HEK293 (cell line): ENCODE results near the gene CPNE4.

Experiments
- KLF10 ChIP-seq: fragments of 450-650 bp; IDR thresholded peaks from 2 replicates; pipeline ENCODE4 v1.5.1; 2018; ENCODE audit warnings: missing biosample characterization, mild to moderate bottlenecking, missing genetic modification characterization
- KLF8 ChIP-seq: fragments of 450-650 bp; formaldehyde crosslinking; IDR thresholded peaks from 2 replicates; pipeline ENCODE4 v1.5.1; 2016; ENCODE audit warnings: missing biosample characterization, missing genetic modification characterization
- KLF9 ChIP-seq: fragments of 450-650 bp; formaldehyde crosslinking; IDR thresholded peaks from 2 replicates; pipeline ENCODE4 v1.5.1; 2016; ENCODE audit warnings: missing biosample characterization, missing genetic modification characterization, low read depth
- SALL2 ChIP-seq: fragments of 450-650 bp; formaldehyde crosslinking; IDR thresholded peaks from 2 replicates; pipeline ENCODE4 v1.5.0; 2017; ENCODE audit warnings: missing biosample characterization, mild to moderate bottlenecking, missing genetic modification characterization, borderline replicate concordance
- ZBTB7A ChIP-seq: fragments of 450-650 bp; formaldehyde crosslinking; IDR thresholded peaks from 2 replicates; pipeline ENCODE4 v1.5.1; 2016; ENCODE audit warnings: low read depth, missing biosample characterization, missing genetic modification characterization
- ZNF146 ChIP-seq: fragments of 450-650 bp; formaldehyde crosslinking; IDR thresholded peaks from 2 replicates; pipeline ENCODE4 v1.5.1; 2016; ENCODE audit warnings: missing biosample characterization, missing genetic modification characterization
- ZNF239 ChIP-seq: fragments of 450-650 bp; formaldehyde crosslinking; IDR thresholded peaks from 2 replicates; pipeline ENCODE4 v1.5.1; 2016; ENCODE audit warnings: missing biosample characterization, missing genetic modification characterization
- ZNF426 ChIP-seq: fragments of 450-650 bp; formaldehyde crosslinking; IDR thresholded peaks from 2 replicates; pipeline ENCODE4 v1.5.1; 2017; ENCODE audit warnings: missing biosample characterization, missing genetic modification characterization, mild to moderate bottlenecking, inconsistent platforms, moderate library complexity
- ZNF585B ChIP-seq: fragments of 450-650 bp; formaldehyde crosslinking; IDR thresholded peaks from 2 replicates; pipeline ENCODE4 v1.5.1; 2016; ENCODE audit warnings: missing biosample characterization, missing genetic modification characterization
- ZNF600 ChIP-seq: fragments of 450-650 bp; formaldehyde crosslinking; IDR thresholded peaks from 2 replicates; pipeline ENCODE4 v1.5.1; 2016; ENCODE audit warnings: missing biosample characterization, missing genetic modification characterization
- ZNF624 ChIP-seq: fragments of 450-650 bp; formaldehyde crosslinking; IDR thresholded peaks from 2 replicates; pipeline ENCODE4 v1.5.1; 2017; ENCODE audit warnings: missing biosample characterization, missing genetic modification characterization
- ZNF626 ChIP-seq: fragments of 450-650 bp; sonication (Bioruptor Pico); formaldehyde crosslinking; IDR thresholded peaks from 2 replicates; pipeline ENCODE4 v1.5.1; 2018; ENCODE audit warnings: missing biosample characterization, missing genetic modification characterization, inconsistent platforms
- ZNF629 ChIP-seq: fragments of 450-650 bp; formaldehyde crosslinking; IDR thresholded peaks from 2 replicates; pipeline ENCODE4 v1.5.1; 2017; ENCODE audit warnings: missing biosample characterization, missing genetic modification characterization
- ZNF707 ChIP-seq: fragments of 450-650 bp; formaldehyde crosslinking; IDR thresholded peaks from 2 replicates; pipeline ENCODE4 v1.5.1; 2016; ENCODE audit warnings: missing biosample characterization, missing genetic modification characterization
- ZNF792 ChIP-seq: fragments of 450-650 bp; formaldehyde crosslinking; IDR thresholded peaks from 2 replicates; pipeline ENCODE4 v1.5.1; 2016; ENCODE audit warnings: missing biosample characterization, missing genetic modification characterization
- ZNF830 ChIP-seq: fragments of 450-650 bp; IDR thresholded peaks from 2 replicates; pipeline ENCODE4 v1.5.0; 2018; ENCODE audit warnings: missing biosample characterization, missing genetic modification characterization, low read depth, mild to moderate bottlenecking, moderate library complexity
- TF ChIP-seq, protein P1 (sequence below): fragments of 450-650 bp; formaldehyde crosslinking; IDR thresholded peaks from 2 replicates; pipeline ENCODE4 v1.5.0; 2017; ENCODE audit warnings: missing biosample characterization, missing genetic modification characterization, borderline replicate concordance
- TF ChIP-seq, protein P2 (sequence below): fragments of 450-650 bp; formaldehyde crosslinking; conservative IDR thresholded peaks from 2 replicates; pipeline ENCODE4 v1.5.1; 2016; ENCODE audit warnings: low read depth, missing biosample characterization, missing genetic modification characterization
- TF ChIP-seq, protein P3 (sequence below): fragments of 450-650 bp; formaldehyde crosslinking; IDR thresholded peaks from 2 replicates; pipeline ENCODE4 v1.5.1; 2016; ENCODE audit warnings: missing biosample characterization, missing genetic modification characterization
- TF ChIP-seq, protein P4 (sequence below): fragments of 450-650 bp; formaldehyde crosslinking; IDR thresholded peaks from 2 replicates; pipeline ENCODE4 v1.5.1; 2016; ENCODE audit warnings: missing biosample characterization, missing genetic modification characterization
- TF ChIP-seq, protein P5 (sequence below): fragments of 450-650 bp; formaldehyde crosslinking; IDR thresholded peaks from 2 replicates; pipeline ENCODE4 v1.5.1; 2016; ENCODE audit warnings: missing biosample characterization, missing genetic modification characterization, borderline replicate concordance
- TF ChIP-seq, protein P6 (sequence below): fragments of 450-650 bp; formaldehyde crosslinking; IDR thresholded peaks from 2 replicates; pipeline ENCODE4 v1.5.1; 2017; ENCODE audit warnings: missing biosample characterization, missing genetic modification characterization
- TF ChIP-seq, protein P7 (sequence below): sonication (generic); formaldehyde crosslinking; IDR thresholded peaks from 2 replicates; pipeline ENCODE4 v1.8.1; 2022; ENCODE audit warnings: mild to moderate bottlenecking, moderate library complexity, missing genetic modification reagents

The CPNE4 gene

DNA sequence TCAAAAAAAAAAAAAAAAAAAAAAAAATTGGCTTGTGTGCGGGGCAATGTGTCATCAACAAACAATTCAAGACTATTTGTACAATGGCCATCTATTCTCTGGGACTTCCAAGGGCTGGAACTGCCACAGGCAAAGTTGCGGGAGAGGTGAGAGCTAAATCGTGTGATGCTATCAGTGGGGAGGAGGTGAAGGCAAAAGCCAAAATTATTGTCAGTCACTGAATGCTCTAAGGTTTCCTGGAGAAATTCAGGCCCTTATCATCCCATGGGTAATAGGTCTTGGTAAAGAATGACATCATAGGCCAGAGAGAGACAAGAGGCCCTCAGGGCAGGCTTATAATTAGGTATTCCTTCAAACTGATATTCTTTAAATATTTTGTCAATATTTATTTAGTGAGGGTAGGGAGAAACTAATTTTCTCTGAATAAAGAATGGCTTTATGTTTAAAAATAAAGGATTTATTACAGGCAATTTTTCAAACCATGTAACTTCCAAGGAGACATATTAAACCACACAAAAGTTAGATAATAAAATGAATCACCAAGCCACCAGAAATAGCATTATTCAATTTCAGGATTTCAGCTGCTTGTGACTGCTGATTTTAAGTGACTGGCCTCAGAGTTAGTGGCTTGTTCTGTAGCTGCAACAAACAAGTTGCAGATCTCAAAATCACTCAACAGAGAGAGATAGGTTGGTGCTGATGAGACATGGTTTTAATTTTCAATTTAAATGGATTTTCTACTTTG lies 305.7 kb downstream of the CPNE4 start (continued):
- TF ChIP-seq, protein P1, sequence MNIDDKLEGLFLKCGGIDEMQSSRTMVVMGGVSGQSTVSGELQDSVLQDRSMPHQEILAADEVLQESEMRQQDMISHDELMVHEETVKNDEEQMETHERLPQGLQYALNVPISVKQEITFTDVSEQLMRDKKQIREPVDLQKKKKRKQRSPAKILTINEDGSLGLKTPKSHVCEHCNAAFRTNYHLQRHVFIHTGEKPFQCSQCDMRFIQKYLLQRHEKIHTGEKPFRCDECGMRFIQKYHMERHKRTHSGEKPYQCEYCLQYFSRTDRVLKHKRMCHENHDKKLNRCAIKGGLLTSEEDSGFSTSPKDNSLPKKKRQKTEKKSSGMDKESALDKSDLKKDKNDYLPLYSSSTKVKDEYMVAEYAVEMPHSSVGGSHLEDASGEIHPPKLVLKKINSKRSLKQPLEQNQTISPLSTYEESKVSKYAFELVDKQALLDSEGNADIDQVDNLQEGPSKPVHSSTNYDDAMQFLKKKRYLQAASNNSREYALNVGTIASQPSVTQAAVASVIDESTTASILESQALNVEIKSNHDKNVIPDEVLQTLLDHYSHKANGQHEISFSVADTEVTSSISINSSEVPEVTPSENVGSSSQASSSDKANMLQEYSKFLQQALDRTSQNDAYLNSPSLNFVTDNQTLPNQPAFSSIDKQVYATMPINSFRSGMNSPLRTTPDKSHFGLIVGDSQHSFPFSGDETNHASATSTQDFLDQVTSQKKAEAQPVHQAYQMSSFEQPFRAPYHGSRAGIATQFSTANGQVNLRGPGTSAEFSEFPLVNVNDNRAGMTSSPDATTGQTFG (tag by site-specific recombination), result no peak
- TF ChIP-seq, protein P2, sequence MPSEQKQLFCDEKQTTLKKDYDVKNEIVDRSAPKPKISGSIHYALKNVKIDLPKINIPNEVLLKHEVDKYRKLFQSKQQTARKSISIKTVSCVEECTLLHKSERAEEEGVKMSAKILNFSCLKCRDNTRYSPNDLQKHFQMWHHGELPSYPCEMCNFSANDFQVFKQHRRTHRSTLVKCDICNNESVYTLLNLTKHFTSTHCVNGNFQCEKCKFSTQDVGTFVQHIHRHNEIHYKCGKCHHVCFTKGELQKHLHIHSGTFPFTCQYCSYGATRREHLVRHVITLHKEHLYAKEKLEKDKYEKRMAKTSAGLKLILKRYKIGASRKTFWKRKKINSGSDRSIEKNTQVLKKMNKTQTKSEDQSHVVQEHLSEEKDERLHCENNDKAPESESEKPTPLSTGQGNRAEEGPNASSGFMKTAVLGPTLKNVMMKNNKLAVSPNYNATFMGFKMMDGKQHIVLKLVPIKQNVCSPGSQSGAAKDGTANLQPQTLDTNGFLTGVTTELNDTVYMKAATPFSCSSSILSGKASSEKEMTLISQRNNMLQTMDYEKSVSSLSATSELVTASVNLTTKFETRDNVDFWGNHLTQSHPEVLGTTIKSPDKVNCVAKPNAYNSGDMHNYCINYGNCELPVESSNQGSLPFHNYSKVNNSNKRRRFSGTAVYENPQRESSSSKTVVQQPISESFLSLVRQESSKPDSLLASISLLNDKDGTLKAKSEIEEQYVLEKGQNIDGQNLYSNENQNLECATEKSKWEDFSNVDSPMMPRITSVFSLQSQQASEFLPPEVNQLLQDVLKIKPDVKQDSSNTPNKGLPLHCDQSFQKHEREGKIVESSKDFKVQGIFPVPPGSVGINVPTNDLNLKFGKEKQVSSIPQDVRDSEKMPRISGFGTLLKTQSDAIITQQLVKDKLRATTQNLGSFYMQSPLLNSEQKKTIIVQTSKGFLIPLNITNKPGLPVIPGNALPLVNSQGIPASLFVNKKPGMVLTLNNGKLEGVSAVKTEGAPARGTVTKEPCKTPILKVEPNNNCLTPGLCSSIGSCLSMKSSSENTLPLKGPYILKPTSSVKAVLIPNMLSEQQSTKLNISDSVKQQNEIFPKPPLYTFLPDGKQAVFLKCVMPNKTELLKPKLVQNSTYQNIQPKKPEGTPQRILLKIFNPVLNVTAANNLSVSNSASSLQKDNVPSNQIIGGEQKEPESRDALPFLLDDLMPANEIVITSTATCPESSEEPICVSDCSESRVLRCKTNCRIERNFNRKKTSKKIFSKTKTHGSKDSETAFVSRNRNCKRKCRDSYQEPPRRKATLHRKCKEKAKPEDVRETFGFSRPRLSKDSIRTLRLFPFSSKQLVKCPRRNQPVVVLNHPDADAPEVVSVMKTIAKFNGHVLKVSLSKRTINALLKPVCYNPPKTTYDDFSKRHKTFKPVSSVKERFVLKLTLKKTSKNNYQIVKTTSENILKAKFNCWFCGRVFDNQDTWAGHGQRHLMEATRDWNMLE (tag by site-specific recombination), result 0 out of 2 replicates have a peak, but pooled peaks have one; percentile 19
- no peak for TF ChIP-seq ZNF146
- TF ChIP-seq ZNF426 (tag by site-specific recombination), result no peak
- TF ChIP-seq, protein P3, sequence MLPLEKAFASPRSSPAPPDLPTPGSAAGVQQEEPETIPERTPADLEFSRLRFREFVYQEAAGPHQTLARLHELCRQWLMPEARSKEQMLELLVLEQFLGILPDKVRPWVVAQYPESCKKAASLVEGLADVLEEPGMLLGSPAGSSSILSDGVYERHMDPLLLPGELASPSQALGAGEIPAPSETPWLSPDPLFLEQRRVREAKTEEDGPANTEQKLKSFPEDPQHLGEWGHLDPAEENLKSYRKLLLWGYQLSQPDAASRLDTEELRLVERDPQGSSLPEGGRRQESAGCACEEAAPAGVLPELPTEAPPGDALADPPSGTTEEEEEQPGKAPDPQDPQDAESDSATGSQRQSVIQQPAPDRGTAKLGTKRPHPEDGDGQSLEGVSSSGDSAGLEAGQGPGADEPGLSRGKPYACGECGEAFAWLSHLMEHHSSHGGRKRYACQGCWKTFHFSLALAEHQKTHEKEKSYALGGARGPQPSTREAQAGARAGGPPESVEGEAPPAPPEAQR (tag by site-specific recombination), result no peak
- no peak for TF ChIP-seq KLF10 (tag by site-specific recombination)
- TF ChIP-seq ZNF629 (tag by site-specific recombination), result peak; percentile 76
- no peak for TF ChIP-seq ZNF624
- no peak for TF ChIP-seq ZBTB7A (tag by site-specific recombination)
- TF ChIP-seq KLF8 (tag by site-specific recombination), result 0 out of 2 replicates have a peak, but pooled peaks have one; percentile 25
- no peak for TF ChIP-seq ZNF707 (tag by site-specific recombination)
- no peak for TF ChIP-seq KLF9 (tag by site-specific recombination)
- no peak for TF ChIP-seq ZNF792 (tag by site-specific recombination)
- TF ChIP-seq ZNF830, result no peak
- TF ChIP-seq, protein P4, sequence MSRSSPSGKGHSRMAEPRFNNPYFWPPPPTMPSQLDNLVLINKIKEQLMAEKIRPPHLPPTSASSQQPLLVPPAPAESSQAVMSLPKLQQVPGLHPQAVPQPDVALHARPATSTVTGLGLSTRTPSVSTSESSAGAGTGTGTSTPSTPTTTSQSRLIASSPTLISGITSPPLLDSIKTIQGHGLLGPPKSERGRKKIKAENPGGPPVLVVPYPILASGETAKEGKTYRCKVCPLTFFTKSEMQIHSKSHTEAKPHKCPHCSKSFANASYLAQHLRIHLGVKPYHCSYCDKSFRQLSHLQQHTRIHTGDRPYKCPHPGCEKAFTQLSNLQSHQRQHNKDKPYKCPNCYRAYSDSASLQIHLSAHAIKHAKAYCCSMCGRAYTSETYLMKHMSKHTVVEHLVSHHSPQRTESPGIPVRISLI (tag by site-specific recombination), result peak; percentile 76
- TF ChIP-seq, protein P5, sequence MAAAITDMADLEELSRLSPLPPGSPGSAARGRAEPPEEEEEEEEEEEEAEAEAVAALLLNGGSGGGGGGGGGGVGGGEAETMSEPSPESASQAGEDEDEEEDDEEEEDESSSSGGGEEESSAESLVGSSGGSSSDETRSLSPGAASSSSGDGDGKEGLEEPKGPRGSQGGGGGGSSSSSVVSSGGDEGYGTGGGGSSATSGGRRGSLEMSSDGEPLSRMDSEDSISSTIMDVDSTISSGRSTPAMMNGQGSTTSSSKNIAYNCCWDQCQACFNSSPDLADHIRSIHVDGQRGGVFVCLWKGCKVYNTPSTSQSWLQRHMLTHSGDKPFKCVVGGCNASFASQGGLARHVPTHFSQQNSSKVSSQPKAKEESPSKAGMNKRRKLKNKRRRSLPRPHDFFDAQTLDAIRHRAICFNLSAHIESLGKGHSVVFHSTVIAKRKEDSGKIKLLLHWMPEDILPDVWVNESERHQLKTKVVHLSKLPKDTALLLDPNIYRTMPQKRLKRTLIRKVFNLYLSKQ (tag by site-specific recombination), result no peak
- TF ChIP-seq ZNF239, result no peak
- TF ChIP-seq, protein P6, sequence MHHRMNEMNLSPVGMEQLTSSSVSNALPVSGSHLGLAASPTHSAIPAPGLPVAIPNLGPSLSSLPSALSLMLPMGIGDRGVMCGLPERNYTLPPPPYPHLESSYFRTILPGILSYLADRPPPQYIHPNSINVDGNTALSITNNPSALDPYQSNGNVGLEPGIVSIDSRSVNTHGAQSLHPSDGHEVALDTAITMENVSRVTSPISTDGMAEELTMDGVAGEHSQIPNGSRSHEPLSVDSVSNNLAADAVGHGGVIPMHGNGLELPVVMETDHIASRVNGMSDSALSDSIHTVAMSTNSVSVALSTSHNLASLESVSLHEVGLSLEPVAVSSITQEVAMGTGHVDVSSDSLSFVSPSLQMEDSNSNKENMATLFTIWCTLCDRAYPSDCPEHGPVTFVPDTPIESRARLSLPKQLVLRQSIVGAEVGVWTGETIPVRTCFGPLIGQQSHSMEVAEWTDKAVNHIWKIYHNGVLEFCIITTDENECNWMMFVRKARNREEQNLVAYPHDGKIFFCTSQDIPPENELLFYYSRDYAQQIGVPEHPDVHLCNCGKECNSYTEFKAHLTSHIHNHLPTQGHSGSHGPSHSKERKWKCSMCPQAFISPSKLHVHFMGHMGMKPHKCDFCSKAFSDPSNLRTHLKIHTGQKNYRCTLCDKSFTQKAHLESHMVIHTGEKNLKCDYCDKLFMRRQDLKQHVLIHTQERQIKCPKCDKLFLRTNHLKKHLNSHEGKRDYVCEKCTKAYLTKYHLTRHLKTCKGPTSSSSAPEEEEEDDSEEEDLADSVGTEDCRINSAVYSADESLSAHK (tag by site-specific recombination), result no peak
- TF ChIP-seq ZNF626 (tag by site-specific recombination), result no peak
- no peak for TF ChIP-seq ZNF585B
- TF ChIP-seq, protein P7, sequence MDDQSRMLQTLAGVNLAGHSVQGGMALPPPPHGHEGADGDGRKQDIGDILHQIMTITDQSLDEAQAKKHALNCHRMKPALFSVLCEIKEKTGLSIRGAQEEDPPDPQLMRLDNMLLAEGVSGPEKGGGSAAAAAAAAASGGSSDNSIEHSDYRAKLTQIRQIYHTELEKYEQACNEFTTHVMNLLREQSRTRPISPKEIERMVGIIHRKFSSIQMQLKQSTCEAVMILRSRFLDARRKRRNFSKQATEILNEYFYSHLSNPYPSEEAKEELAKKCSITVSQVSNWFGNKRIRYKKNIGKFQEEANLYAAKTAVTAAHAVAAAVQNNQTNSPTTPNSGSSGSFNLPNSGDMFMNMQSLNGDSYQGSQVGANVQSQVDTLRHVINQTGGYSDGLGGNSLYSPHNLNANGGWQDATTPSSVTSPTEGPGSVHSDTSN (CRISPR knock-in tag), result no peak
- TF ChIP-seq SALL2, result no peak
- TF ChIP-seq ZNF600 (tag by site-specific recombination), result no peak
